Neural progenitor cell (in vitro differentiated cells): Measurements from ENCODE around the gene DNAJC22. TPM values are rescaled to one million over a fixed set of nuclear protein-coding genes. Genes with fewer than 3 reads are reported as not detected.

Experiments
- DNase-seq: peaks from one replicate; pipeline ENCODE4 v3.0.0-alpha.2; 2016; ENCODE audit warnings: low spot score
- H2AFZ ChIP-seq: fragments of 200-600 bp; sonication (generic); replicated peaks from 2 replicates; pipeline ENCODE4 v1.6.1; 2016; ENCODE audit warnings: antibody characterized with exemption
- H3F3A ChIP-seq: fragments of 200-600 bp; sonication (generic); 2 replicates; pipeline ENCODE4 v1.6.1; 2016; ENCODE audit warnings: antibody characterized with exemption, low read depth
- H3K27ac ChIP-seq: fragments of 200-600 bp; sonication (generic); 2 replicates; pipeline ENCODE4 v1.5.1; 2016; ENCODE audit warnings: mild to moderate bottlenecking
- H3K27me3 ChIP-seq: fragments of 200-600 bp; sonication (generic); 2 replicates; pipeline ENCODE4 v1.6.1; 2016; ENCODE audit warnings: mild to moderate bottlenecking, moderate library complexity
- H3K36me3 ChIP-seq: fragments of 200-600 bp; sonication (generic); 2 replicates; pipeline ENCODE4 v1.5.1; 2016
- H3K4me1 ChIP-seq: fragments of 200-600 bp; sonication (generic); 2 replicates; pipeline ENCODE4 v1.6.1; 2016; ENCODE audit warnings: mixed run types
- H3K4me2 ChIP-seq: fragments of 200-600 bp; sonication (generic); 2 replicates; pipeline ENCODE4 v1.6.1; 2016
- H3K4me3 ChIP-seq: fragments of 200-600 bp; sonication (generic); 2 replicates; pipeline ENCODE4 v1.5.1; 2016
- H3K79me2 ChIP-seq: fragments of 200-600 bp; sonication (generic); 2 replicates; pipeline ENCODE4 v1.6.1; 2016; ENCODE audit warnings: low read depth
- H3K9ac ChIP-seq: fragments of 200-600 bp; sonication (generic); 2 replicates; pipeline ENCODE4 v1.6.1; 2016
- H3K9me3 ChIP-seq: fragments of 200-600 bp; sonication (generic); 2 replicates; pipeline ENCODE4 v1.5.1; 2016; ENCODE audit warnings: low read depth
- H4K20me1 ChIP-seq: fragments of 200-600 bp; sonication (generic); 2 replicates; pipeline ENCODE4 v1.6.1; 2016; ENCODE audit warnings: low read depth
- H3K27ac Mint-ChIP-seq: 3 replicates; pipeline ENCODE4 v1.8.0; 2021; ENCODE audit warnings: mixed read lengths
- H3K27me3 Mint-ChIP-seq: 2 replicates; pipeline ENCODE4 v1.8.0; 2022; ENCODE audit warnings: low read depth, mild to moderate bottlenecking, inconsistent platforms, moderate library complexity, mixed read lengths; ENCODE audit not compliant: insufficient read depth
- H3K36me3 Mint-ChIP-seq: 3 replicates; pipeline ENCODE4 v1.8.0; 2021; ENCODE audit warnings: mixed read lengths
- H3K4me1 Mint-ChIP-seq: 3 replicates; pipeline ENCODE4 v1.8.0; 2021; ENCODE audit warnings: mixed read lengths
- H3K4me3 Mint-ChIP-seq: 3 replicates; pipeline ENCODE4 v1.8.0; 2021; ENCODE audit warnings: mild to moderate bottlenecking, moderate library complexity, mixed read lengths
- H3K9me3 Mint-ChIP-seq: 3 replicates; pipeline ENCODE4 v1.8.0; 2020; ENCODE audit warnings: mixed read lengths
- EZH2 ChIP-seq: fragments of 200-600 bp; sonication (generic); IDR thresholded peaks from 2 replicates; pipeline ENCODE4 v1.6.1; 2017; ENCODE audit warnings: antibody characterized with exemption, mild to moderate bottlenecking, moderate library complexity
- EZH2phosphoT487 ChIP-seq: fragments of 200-600 bp; sonication (generic); IDR thresholded peaks from 2 replicates; pipeline ENCODE4 v1.6.1; 2017; ENCODE audit warnings: antibody characterized with exemption
- total RNA-seq: library from RNA; depleted of rRNA; stranded (reverse); fragments of >200 nt; gene quantifications from 2 replicates; pipeline ENCODE4 v1.2.3, GENCODE V29; 2015; ENCODE audit warnings: low replicate concordance
- TF ChIP-seq, protein P1 (sequence below): fragments of 200-600 bp; sonication (generic); IDR thresholded peaks from 2 replicates; pipeline ENCODE4 v1.5.1; 2017; ENCODE audit warnings: antibody characterized with exemption, mild to moderate bottlenecking

Gene DNAJC22
- total RNA-seq, 1 donor from 2014 or later, result 0.39 TPM

DNA sequence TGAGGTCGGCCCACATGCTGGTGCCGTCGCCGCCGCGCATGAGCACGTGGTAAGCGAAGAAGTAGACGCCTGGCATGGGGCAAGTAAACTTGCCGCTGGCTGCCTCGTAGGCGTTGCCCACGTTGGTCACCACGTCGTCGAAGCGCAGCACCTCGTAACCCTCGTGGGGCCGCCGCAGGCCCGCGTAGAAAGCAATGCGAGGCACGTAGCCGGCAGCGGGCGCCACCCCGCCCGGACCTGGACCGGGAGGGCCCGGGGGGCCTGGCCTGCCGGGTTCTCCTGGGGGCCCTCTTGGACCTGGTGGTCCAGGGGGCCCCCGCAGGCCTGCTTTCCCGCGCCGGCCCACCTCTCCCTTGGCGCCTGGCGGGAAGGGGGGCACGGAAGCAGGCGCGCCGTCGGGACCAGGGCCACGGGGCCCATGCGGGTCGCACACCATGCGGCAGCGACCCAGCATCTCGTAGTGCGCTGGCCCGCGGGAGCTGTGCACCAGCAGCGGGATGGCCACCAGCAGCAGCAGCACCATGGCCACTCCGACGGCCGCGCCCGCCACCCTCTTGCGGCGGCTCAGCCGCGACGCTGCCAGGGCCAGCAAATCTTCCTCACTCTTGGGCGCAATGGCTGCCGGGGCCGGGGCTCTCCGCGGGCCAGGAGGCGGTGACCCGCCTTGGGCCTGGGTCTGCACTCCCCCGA is 10.6 kb upstream of the DNAJC22 start:
- DNase-seq, result peak; percentile 29
- Mint-ChIP-seq H3K27ac (no peak overlapping the region), H3K4me3 (no peak overlapping the region), H3K9me3 (peaks cover 6% of the 10 kb centered on the region), H3K4me1 (peaks cover 44% of the 10 kb centered on the region), H3K36me3 (peaks cover 8% of the 10 kb centered on the region), H3K27me3 (peaks cover 74% of the 10 kb centered on the region)
- H3K79me2 ChIP-seq, result no peaks in the 10 kb centered on the region
- H4K20me1 ChIP-seq, result peaks cover 9% of the 10 kb centered on the region
- H3K4me1 ChIP-seq, result peaks cover 22% of the 10 kb centered on the region
- H3K4me2 ChIP-seq, result peak overlapping the region; percentile 86
- no peaks in the 10 kb centered on the region for H3K36me3 ChIP-seq
- TF ChIP-seq, protein P1, sequence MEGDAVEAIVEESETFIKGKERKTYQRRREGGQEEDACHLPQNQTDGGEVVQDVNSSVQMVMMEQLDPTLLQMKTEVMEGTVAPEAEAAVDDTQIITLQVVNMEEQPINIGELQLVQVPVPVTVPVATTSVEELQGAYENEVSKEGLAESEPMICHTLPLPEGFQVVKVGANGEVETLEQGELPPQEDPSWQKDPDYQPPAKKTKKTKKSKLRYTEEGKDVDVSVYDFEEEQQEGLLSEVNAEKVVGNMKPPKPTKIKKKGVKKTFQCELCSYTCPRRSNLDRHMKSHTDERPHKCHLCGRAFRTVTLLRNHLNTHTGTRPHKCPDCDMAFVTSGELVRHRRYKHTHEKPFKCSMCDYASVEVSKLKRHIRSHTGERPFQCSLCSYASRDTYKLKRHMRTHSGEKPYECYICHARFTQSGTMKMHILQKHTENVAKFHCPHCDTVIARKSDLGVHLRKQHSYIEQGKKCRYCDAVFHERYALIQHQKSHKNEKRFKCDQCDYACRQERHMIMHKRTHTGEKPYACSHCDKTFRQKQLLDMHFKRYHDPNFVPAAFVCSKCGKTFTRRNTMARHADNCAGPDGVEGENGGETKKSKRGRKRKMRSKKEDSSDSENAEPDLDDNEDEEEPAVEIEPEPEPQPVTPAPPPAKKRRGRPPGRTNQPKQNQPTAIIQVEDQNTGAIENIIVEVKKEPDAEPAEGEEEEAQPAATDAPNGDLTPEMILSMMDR, result no peak
- peak; percentile 95 for TF ChIP-seq EZH2phosphoT487
- peak; percentile 97 for TF ChIP-seq EZH2
- peaks cover 93% of the 10 kb centered on the region for H3K27me3 ChIP-seq
- no peaks in the 10 kb centered on the region for H3K9me3 ChIP-seq
- H3K9ac ChIP-seq, result no peak overlapping the region
- H2AFZ ChIP-seq, result peak overlapping the region; percentile 58
- H3K4me3 ChIP-seq, result peak overlapping the region; percentile 40
- peaks cover 42% of the 10 kb centered on the region for H3F3A ChIP-seq
- no peak overlapping the region for H3K27ac ChIP-seq

DNA sequence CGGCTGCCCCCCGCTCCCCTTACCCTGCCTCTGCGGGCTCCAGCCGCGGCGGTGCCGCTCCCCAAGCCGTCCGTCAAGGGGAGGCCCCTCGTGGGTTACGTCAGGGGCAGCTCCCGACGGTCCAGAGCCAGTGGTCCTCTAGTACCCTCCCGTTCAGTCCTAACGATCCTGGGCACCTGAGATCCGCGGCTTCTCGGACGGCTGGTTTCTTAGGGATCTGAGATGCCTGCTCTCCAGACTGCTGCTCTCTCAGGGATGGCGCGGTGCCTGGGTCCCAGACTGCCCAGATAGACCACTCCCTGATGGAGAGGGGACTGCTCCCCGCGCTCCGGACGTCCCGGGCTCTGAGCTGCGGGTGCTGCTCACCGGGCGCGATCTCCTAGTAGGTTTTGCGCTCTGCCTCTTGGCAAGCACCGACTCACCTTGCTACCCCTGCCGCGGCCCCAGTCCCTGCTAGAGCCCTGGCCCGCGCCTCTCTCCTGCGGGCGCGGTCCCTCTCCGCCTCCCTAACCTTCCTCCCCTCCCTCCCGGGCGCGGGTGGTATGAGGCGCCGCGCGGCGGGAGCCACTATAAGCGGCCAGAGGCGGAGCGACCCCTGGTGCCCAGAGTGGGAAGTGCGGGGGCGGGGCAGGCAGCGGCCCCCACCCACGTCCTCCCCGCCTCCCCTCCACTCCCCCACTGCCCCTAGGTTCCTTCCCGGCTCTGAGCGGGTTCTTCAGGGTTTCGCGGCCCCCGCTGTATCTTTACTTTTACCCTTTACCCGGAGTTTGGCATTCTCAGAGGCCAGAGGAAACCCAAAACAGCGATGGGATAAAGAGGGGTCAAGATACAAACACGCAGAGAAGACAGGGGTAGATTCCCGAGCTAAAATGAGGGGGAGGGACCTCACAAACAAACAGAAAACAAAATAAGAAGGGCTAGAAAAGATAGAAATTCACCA is 9.8 kb upstream of the DNAJC22 start, which contains the start of gene C1QL4:
C1QL4 (minus strand) TSS at position 544 of the 940 bp plus-strand sequence. CDS start 711 bp downstream, outside the sequence.
- peaks cover 72% of the 10 kb centered on the region for H3K27me3 Mint-ChIP-seq
- no peaks in the 10 kb centered on the region for H3K79me2 ChIP-seq
- H3K4me1 Mint-ChIP-seq, result peaks cover 44% of the 10 kb centered on the region
- H3K27ac Mint-ChIP-seq, result no peak within 1 kb of the TSS
- H3K9me3 ChIP-seq, result no peaks in the 10 kb centered on the region
- H4K20me1 ChIP-seq, result peaks cover 4% of the 10 kb centered on the region
- peaks cover 44% of the 10 kb centered on the region for H3F3A ChIP-seq
- peaks cover 100% of the 10 kb centered on the region for H3K27me3 ChIP-seq
- no peaks in the 10 kb centered on the region for H3K36me3 ChIP-seq
- H3K9me3 Mint-ChIP-seq, result peaks cover 6% of the 10 kb centered on the region
- TF ChIP-seq, protein P1, result peak; percentile 98
- peak; percentile 92 for TF ChIP-seq EZH2phosphoT487
- peak; percentile 94 for TF ChIP-seq EZH2
- peak within 1 kb of the TSS; percentile 58 for H2AFZ ChIP-seq
- peaks cover 30% of the 10 kb centered on the region for H3K4me1 ChIP-seq
- H3K27ac ChIP-seq, result no peak within 1 kb of the TSS
- peak within 1 kb of the TSS; percentile 86 for H3K4me2 ChIP-seq
- no peak within 1 kb of the TSS for H3K9ac ChIP-seq
- H3K36me3 Mint-ChIP-seq, result peaks cover 5% of the 10 kb centered on the region
- DNase-seq, result peak; percentile 94
- H3K4me3 Mint-ChIP-seq, result peak within 1 kb of the TSS; percentile 80
- peak within 1 kb of the TSS; percentile 40 for H3K4me3 ChIP-seq

DNA sequence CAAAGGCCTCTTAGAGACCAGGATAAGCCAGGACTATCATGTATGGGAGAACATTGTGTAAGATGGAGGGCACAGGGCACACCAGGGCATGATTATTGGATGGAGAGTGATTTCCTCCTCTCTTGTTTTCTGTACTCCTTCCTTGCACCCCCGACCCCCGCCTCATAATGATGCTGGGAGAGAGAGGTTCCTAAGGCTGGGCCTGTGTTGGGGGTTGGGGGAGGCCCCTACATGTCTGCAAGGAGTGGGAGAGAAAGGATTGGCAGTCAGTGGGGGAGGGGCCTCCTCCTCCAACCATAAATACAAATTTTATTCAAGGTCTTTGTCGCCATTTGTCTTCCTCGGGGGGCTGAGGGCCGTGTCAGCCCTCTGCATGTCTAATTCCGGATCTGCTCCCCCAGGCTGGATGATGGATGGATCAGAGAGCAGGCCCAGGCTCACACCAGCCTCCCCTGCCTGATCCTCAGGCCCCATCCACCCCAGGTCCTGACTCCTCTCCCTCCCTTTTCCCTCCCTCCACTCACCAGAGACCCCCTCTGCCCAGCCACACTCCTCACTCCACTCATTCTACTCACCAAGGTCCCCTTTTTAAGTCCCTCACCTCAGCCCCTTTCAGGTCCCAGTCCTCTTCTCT is 7.7 kb upstream of the DNAJC22 start:
- Mint-ChIP-seq H3K36me3 (peaks cover 3% of the 10 kb centered on the region), H3K4me1 (peaks cover 53% of the 10 kb centered on the region), H3K9me3 (peaks cover 8% of the 10 kb centered on the region), H3K27me3 (peaks cover 82% of the 10 kb centered on the region), H3K27ac (no peak overlapping the region), H3K4me3 (peak overlapping the region; percentile 41)
- no peaks in the 10 kb centered on the region for H3K36me3 ChIP-seq
- TF ChIP-seq EZH2phosphoT487 (no peak), EZH2 (no peak)
- TF ChIP-seq, protein P1, result no peak
- no peaks in the 10 kb centered on the region for H3K9me3 ChIP-seq
- H3F3A ChIP-seq, result peaks cover 47% of the 10 kb centered on the region
- H3K27ac ChIP-seq, result no peak overlapping the region
- peaks cover 100% of the 10 kb centered on the region for H3K27me3 ChIP-seq
- peaks cover 13% of the 10 kb centered on the region for H4K20me1 ChIP-seq
- no peak overlapping the region for H3K9ac ChIP-seq
- DNase-seq, result no peak
- no peaks in the 10 kb centered on the region for H3K79me2 ChIP-seq
- peaks cover 39% of the 10 kb centered on the region for H3K4me1 ChIP-seq
- H3K4me3 ChIP-seq, result no peak overlapping the region
- no peak overlapping the region for H3K4me2 ChIP-seq
- no peak overlapping the region for H2AFZ ChIP-seq
